ENCODE data around the gene TSEN54. TPM values are rescaled to one million over a fixed set of nuclear protein-coding genes. Genes with fewer than 3 reads are reported as not detected.

The TSEN54 gene
- total RNA-seq, 1 donor = 14.7 TPM

DNA sequence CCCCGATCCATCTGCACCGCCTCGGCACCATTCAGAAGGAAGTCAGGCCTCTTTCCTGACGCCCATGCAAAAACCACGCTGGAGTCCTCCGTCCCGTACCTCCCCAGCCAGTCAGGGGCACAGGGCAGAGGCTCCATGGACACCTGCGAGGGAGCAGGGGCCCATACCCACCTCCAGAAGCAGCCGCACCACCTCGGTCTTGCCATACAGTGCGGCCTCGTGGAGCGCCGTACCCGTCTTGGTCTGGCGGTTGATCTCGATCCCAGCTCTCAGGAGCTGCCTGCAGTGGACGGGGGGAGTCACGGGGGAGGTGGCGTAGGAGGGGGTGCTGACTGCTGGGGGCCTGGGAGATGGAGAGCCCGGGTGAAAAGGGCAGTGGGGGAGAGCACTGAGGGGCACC lies 10.2 kb upstream of the TSEN54 start:
- Histone ChIP-seq H3K27me3 (ENCODE audit: insufficient read depth, low read length) (no peaks in the 10 kb centered on the region), H3K4me3 (ENCODE audit: low read length) (no peak overlapping the region), H3K9me3 (ENCODE audit: low read depth, low read length) (no peaks in the 10 kb centered on the region), H3K4me1 (ENCODE audit: insufficient read depth, low read length) (no peaks in the 10 kb centered on the region)

DNA sequence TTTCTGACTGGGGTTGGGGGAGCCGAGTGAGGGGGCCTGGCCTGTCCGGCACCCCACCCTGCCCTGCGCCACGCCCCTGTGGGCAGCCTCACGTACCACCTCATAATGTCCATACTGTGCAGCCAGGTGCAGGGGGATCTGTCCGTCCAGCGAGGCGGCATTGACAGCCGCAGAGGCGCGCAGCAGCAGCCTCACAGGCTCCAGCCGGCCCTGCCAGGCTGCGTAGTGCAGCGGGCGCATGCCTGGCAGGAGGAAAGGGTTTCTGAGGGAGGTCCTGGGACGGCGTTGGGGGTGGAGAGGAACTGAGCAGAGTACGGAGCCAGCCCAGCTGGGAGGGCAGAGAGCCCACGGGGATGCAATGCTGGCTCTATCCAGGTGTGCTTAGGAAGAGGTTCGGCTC lies 9.4 kb upstream of the TSEN54 start:
- Histone ChIP-seq H3K4me1 (ENCODE audit: insufficient read depth, low read length) (no peaks in the 10 kb centered on the region), H3K27me3 (ENCODE audit: insufficient read depth, low read length) (no peaks in the 10 kb centered on the region), H3K9me3 (ENCODE audit: low read depth, low read length) (no peaks in the 10 kb centered on the region), H3K4me3 (ENCODE audit: low read length) (no peak overlapping the region)

DNA sequence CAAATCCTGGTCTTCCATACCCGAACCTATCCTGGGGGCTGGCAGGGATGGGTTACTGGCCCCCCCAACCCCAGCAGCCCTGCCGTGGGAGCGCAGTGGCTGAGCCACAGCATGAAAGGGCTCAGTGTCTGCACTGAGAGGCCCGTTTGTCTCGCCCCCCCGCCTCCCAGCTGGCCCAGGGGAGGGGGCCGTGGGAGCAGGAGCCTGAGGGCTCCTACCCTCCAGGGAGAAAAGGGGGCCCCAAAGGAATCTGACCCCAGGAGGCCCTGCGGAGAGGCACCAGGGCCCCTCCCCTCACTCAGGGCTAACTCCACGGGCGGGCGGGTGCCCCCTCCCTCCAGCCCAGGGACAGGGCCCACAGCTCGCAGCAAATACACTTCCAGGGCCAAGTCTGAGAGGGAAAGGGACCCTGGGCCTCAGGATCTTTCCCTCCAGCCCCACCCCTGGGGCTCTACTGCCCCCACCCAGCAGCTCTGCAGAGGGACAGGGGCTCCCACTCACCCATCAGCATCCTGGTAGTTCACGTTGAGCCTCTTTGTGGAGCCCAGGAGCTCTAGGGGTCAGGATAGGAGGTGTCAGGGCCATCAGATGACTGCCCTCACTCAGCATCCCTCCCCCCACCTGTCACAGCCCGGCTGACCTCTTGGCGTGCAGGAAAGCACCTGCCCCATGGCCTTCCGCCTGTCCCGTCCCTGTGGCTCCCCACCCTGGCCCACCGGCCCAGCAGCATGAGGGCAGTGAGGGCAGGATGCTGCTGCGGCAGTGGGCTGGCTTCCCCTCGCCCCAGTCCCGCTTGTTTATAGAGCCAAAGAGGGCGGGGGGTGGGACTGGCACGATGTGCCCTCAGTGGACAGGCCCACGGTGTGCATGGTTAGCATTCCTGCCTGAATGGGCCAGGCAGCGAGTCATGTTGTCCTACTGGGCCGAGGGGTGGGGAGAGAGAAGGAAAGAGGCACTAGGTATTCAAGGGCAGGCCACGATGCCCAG lies 8.3 kb upstream of the TSEN54 start:
- Histone ChIP-seq H3K27me3 (ENCODE audit: insufficient read depth, low read length) (no peaks in the 10 kb centered on the region), H3K9me3 (ENCODE audit: low read depth, low read length) (no peaks in the 10 kb centered on the region), H3K4me3 (ENCODE audit: low read length) (no peak overlapping the region), H3K4me1 (ENCODE audit: insufficient read depth, low read length) (no peaks in the 10 kb centered on the region)

DNA sequence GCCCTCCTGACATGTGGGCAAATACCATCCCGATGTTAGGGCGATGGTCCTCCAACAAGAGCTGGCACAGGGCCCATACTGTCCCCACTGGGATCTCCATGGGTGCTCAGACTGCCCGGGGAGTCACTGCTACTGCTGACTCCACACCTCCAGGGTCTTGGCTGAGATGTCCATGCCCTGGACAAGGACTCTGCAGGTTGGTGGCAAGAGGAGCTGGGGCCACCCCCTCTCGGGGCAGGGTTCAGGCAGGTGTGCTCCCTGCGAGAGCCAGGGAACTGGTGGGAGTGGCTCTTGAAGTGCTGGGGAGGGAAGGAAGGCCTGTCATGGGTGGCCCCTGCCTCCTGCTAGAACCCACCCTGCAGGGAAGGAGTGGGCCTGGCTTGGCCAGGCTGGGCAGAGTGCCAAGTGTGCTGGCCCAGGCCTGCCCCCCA lies 7.4 kb upstream of the TSEN54 start:
- H3K4me3 ChIP-seq (ENCODE audit: low read length) = no peak overlapping the region

DNA sequence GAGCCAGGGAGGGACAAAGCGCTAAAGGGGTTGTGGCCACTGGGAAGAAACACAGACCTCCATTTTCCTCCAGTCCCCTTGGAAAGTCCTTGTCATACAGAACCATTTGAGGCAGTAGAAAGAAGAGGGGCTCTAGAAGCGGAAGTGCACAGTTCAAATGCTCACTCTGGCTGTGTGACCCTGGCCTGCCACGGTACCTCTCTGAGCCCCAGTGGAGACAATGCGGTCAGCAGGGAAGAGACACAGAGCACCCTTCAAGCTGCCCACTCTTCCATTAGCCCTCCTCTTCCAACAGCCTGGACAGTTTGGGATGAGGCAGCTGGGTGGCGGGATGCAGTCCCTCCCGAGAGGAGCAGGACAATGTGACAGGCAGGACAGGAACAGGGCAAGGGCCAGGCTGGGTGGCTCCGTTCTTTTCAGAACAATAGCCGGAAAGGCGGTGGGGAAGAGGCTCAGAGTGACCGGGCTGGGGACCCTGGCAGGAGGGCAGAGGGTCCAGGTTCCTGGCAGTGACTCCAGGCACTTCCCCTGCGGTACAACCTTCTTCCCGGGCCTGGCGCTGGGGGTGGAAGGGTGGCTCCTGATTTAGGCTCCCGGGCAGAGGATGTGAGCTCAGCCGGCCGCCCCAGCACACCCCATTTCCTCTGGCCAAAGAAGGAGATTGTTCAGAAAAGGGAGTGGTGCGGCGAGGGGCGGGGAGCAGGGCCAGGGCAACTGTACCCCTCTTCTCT lies 6.6 kb upstream of the TSEN54 start:
- H3K9me3 ChIP-seq (ENCODE audit: low read depth, low read length) = no peaks in the 10 kb centered on the region
- H3K27me3 ChIP-seq (ENCODE audit: insufficient read depth, low read length) = peaks cover 2% of the 10 kb centered on the region
- H3K4me1 ChIP-seq (ENCODE audit: insufficient read depth, low read length) = no peaks in the 10 kb centered on the region
- H3K4me3 ChIP-seq (ENCODE audit: low read length) = no peak overlapping the region

More for the DNA sequence above, 7.4 kb upstream of the TSEN54 start:
- no peaks in the 10 kb centered on the region for H3K4me1 ChIP-seq (ENCODE audit: insufficient read depth, low read length)
- no peaks in the 10 kb centered on the region for H3K9me3 ChIP-seq (ENCODE audit: low read depth, low read length)
- H3K27me3 ChIP-seq (ENCODE audit: insufficient read depth, low read length) = no peaks in the 10 kb centered on the region

DNA sequence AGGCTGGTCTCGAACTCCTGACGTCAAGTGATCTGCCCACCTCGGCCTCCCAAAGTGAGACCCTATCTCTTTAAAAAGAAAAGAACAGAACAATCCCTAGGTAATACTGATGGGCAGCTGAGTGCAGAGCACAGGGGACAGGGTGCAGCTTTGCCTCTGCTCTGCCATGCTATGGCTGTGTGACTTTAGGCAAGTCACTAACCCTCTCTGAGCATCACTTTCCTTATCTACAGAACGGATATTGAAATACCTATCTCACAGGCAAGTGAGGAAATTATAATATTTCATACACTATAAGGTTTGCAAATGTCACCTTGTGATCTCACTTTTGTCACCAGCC lies 5.1 kb upstream of the TSEN54 start:
- H3K9me3 ChIP-seq (ENCODE audit: low read depth, low read length) = no peaks in the 10 kb centered on the region
- peaks cover 7% of the 10 kb centered on the region for H3K4me1 ChIP-seq (ENCODE audit: insufficient read depth, low read length)
- peaks cover 4% of the 10 kb centered on the region for H3K27me3 ChIP-seq (ENCODE audit: insufficient read depth, low read length)
- no peak overlapping the region for H3K4me3 ChIP-seq (ENCODE audit: low read length)

DNA sequence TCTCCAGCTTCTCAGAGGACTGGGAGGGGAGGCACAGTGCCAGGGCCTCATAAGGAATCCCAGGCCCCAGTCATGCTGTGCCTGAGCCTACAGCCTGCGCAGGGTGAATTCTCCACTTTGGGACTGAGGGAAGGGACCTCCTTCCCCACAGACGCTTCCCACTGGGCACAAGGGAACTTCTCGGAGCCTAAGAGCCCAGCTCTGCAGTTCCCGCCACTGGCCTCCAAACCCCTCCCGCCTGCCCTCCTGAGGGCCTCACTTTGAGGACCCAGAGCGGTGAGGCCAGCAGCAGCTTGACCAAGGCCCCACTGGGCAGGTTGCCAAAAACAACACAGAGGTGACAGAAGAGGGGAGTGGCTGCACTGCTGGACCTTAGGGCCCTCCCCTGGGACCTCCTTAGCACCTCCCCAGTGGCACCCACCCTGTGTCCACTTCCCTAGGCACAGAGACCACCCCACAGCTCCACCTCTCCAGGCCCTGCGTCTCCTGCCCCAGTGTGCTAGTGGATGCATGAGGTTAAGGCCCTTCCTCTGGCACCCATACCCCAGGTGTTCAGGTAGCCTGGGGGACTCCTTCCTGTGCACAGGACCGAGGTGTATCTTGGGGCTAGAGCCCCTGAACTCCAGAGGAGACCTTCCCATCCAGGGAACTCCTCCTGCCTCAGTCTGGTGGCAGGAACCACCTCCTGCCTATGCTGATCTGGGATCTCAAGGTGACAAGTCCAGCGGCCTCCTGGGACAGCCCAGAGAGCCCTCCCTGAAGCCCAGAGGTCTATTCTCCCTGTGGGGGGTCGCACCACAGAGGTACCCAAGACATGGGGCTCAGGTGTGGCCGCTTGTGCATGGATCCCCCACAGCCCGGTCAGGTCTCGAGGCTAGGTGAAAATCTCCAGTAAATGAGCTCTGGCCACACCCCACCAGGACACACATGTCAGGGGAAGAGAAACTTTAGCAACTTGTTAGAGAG lies 4.4 kb upstream of the TSEN54 start:
- Histone ChIP-seq H3K27me3 (ENCODE audit: insufficient read depth, low read length) (peaks cover 4% of the 10 kb centered on the region), H3K4me1 (ENCODE audit: insufficient read depth, low read length) (peaks cover 9% of the 10 kb centered on the region), H3K4me3 (ENCODE audit: low read length) (no peak overlapping the region), H3K9me3 (ENCODE audit: low read depth, low read length) (no peaks in the 10 kb centered on the region)

DNA sequence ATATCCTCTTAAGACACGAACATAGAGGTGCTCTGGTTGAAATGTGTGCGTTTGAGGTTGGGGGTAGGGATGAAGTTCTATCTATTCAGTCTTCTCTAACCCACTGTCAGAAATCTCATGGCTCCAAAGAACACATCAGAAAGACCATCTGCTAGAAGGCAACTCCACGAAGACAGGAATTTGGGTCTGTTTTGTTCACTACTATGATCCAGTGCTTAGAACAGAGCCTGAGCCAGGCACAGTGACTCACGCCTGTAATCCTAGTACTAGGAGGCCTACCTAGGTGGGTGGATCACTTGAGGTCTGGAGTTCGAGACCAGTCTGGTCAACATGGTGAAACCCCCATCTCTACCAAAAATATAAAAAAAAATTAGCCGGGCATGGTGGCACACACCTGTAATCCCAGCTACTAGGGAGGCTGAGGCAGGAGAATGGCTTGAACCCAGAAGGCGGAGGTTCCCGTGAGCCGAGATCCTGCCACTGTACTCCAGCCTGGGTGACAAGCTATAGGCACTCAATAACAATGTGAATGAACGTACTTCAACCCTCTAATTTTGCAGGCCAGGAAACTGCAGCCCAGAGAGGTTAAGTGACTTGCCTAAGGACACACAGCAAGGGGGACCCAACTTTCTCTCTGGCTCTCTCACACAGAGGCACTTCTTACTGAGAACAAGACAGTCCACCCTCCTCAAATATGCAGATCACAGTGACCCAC lies 3.2 kb upstream of the TSEN54 start:
- H3K4me1 ChIP-seq (ENCODE audit: insufficient read depth, low read length) = peaks cover 21% of the 10 kb centered on the region
- no peaks in the 10 kb centered on the region for H3K9me3 ChIP-seq (ENCODE audit: low read depth, low read length)
- H3K27me3 ChIP-seq (ENCODE audit: insufficient read depth, low read length) = peaks cover 4% of the 10 kb centered on the region
- no peak overlapping the region for H3K4me3 ChIP-seq (ENCODE audit: low read length)

DNA sequence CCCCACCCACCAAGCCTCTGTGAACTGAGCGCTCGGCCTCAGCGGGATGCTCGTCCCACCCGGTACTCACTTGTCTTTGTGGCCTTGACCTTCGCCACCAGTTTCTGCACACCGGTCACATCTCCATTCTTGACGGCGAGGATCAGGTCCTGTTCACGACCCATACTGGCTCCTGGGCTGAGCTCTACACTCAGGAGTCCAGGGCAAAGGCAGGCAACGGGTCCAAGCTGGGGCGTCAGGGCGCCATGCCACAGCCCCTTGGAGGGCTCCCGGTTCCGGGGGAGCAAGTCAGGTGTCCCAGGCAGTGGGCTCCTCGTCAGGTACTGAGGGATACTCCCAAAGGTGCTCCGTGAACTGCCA lies 2.7 kb upstream of the TSEN54 start:
- Histone ChIP-seq H3K27me3 (ENCODE audit: insufficient read depth, low read length) (peaks cover 4% of the 10 kb centered on the region), H3K4me1 (ENCODE audit: insufficient read depth, low read length) (peaks cover 26% of the 10 kb centered on the region), H3K4me3 (ENCODE audit: low read length) (no peak overlapping the region), H3K9me3 (ENCODE audit: low read depth, low read length) (no peaks in the 10 kb centered on the region)

DNA sequence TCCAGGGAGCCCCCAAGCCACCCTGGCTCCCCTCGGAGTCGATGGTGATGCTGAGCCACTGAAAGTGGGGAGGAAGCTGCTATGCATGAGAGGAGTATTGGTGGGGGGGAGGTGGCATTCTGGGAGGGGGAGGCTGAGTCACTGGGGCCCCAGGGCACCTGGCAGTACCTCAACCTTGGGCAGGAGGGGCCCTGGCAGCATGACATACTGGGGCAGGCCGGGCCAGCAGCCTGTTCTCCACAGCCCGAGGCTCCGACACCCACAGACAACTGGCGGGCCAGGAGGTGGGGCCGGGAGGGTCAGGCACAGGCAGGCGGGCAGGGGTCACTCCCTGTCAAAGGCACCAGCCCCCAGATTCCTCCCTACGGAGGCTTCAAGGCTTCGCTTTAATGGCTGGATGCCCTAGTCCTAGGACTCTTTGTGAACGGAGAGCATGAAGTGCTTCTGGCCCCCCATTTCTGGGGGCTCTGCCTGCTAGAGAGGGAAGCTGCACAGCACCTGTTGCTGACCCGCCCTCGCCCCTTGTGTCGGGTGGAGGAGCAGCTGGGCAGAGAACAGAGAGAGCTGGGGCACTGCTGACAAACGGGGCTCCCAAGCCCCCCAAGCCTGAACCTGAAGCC lies 1.9 kb upstream of the TSEN54 start:
- H3K9me3 ChIP-seq (ENCODE audit: low read depth, low read length) = no peaks in the 10 kb centered on the region
- peaks cover 4% of the 10 kb centered on the region for H3K27me3 ChIP-seq (ENCODE audit: insufficient read depth, low read length)
- no peak overlapping the region for H3K4me3 ChIP-seq (ENCODE audit: low read length)
- H3K4me1 ChIP-seq (ENCODE audit: insufficient read depth, low read length) = peaks cover 34% of the 10 kb centered on the region

DNA sequence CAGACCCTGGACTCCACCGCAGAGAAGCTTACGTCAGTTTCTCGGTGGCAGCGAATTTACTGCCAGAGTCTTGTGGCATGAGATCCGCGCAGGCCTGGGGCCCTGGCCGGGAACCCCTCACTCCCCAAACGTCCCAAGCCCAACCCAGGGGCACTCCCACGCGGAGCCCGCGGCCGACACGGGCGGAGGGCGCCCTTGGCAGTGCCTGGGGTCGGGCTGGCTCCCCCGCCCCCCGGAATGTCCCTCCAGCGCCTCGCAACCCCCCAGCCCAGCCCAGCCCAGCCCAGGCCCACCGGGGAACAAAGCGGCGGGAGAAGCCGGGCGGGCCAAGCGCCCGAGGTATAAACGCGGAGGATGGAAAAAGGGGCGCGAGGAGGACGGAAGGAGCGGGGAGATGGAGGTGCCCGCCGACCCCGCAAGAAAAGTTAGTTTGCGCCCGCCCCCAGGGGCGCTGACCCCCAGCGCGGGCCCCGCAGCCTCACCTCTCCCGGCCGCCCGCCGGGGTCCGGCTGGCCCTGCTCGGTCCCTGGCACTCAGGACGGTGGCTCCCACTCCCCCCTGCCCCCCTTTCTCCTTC lies 1.3 kb upstream of the TSEN54 start:
- Histone ChIP-seq H3K4me1 (ENCODE audit: insufficient read depth, low read length) (peaks cover 35% of the 10 kb centered on the region), H3K9me3 (ENCODE audit: low read depth, low read length) (no peaks in the 10 kb centered on the region), H3K27me3 (ENCODE audit: insufficient read depth, low read length) (peaks cover 4% of the 10 kb centered on the region), H3K4me3 (ENCODE audit: low read length) (no peak overlapping the region)

DNA sequence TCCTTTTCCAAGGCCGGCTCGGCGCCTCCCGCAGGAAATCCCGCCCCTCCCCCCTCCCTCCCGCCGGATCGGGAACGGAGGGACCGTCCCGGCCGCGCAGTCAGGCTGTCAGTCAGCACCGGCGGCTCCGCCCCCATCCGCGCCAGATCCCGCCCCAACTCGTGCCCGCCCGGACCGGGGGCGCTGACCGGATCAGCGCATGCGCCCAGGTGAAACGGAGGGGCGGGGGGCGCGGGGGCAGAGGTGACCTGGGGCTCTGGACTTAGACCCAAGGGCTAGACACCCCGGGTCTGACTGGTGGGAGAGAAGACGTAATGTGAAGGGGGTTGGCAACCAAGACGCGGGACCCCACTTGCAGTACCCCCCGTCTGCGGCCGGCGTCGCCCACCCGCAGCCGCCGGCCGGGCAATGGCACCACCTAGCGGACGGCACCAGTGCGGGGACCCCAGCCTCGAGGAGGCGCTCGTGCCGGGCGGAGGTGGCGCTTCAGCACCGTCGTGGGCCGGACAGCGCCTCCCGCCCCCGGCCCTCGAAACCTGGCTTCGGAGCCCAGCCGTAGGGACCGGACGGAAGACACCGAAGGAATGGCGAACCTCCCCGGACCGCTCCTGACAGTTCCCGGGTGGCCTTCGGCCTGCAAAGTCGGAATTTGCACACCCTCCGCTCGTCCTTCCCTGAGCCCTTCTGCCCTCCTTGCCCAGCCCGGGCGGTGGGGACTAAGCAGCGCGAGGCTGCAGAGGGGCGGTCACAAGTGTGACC lies 653 bp upstream of the TSEN54 start, which contains the start of gene CASKIN2:
Gene CASKIN2 (minus strand): TSS at position 42 of the 759 bp plus-strand sequence. CDS start 1,733 bp downstream, outside the sequence.
- Histone ChIP-seq H3K9me3 (ENCODE audit: low read depth, low read length) (no peaks in the 10 kb centered on the region), H3K4me1 (ENCODE audit: insufficient read depth, low read length) (peaks cover 35% of the 10 kb centered on the region), H3K4me3 (ENCODE audit: low read length) (peak within 1 kb of the TSS; percentile 66), H3K27me3 (ENCODE audit: insufficient read depth, low read length) (peaks cover 4% of the 10 kb centered on the region)
